ENCODE measurements around the gene ATP2B3.

Gene ATP2B3

DNA sequence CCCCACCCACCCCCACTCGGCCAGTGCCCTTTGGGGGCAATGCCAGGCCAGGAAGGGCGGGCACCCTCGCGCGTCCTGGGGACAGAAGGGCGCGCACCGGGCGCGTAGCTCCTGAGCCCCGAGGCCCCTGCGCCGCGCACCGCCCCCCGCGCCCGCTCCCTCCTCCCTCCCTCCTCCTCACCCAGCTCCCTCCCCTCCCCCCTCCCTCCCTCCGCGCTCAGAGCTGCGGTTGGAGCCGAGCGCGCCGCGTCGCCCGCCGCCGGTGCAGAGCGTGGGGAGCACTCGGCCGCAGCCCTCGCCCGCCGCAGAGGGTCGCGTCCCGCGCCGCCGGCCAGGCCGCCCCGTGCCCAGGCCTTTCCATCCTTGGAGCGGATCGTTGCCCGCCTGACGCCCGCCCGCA is at the start of gene ATP2B3:
Gene ATP2B3, plus strand, starts transcription at position 220 of the 400 bp plus-strand sequence. CDS start 18,606 bp downstream, outside the sequence.
- DNase-seq (ENCODE audit: low read depth, low spot score) = no peak

GRCh38 chrX:153468008-153468580 is 49.3 kb upstream of the ATP2B3 start:
- DNase-seq (ENCODE audit: low read depth, low spot score) = no peak

DNA sequence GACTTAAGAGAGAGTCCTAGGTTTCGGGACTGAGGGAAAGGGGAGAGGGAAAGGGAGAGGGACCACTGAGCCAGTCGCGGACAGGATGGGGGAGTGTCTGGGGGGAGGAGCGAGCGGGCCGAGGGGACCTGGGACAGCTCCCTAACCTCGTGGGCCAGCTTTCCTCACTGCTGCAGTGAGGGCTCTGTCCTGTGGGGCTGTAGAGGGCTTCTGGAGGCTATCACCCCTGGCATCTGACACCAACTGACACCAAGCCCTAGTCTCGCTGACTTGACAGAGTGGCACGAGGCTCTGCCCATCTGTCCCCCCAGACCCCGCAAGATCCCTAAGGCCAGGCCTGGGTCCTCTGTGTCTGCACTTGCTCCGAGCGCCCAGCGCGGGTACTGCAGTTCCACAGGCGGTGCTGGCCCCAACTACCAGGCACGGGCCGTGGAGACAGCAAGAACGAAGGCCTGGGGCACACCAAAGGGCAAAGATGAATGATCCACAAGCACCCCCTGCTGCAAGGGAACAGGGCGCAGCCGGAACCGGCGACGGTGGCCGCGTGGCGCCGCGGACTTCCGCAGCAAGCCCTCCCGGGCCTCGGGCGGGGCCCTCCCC is 47.5 kb upstream of the ATP2B3 start:
- DNase-seq (ENCODE audit: low read depth, low spot score) = no peak

GRCh38 chrX:153470411-153471363 is 46.8 kb upstream of the ATP2B3 start, which contains the start of gene HAUS7:
HAUS7 (minus strand) TSS chrX:153470576; CDS start chrX:153470557, 19 bp downstream.
- DNase-seq (ENCODE audit: low read depth, low spot score) = peak; percentile 69

GRCh38 chrX:153471663-153472280 is 45.7 kb upstream of the ATP2B3 start:
- DNase-seq (ENCODE audit: low read depth, low spot score) = no peak

DNA sequence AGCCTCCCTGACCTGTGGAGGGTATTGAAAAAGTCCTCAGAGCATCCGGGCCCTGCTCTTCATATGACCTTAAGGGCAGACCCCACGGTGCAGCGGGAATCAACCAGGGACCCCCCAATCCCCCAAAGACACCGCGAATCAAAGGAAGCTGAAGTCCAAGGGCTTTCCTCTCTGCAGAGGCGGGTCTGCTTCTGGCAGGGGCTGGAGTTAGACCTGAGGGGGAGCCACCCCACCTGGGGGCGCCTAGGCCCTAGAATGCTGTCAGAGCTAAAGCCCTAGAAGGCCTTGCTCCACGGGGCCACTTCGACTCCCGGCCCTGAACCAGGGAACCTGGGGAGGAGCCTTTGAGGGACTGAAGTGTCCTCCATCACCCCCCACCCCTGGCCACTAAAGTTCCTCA is 44.3 kb upstream of the ATP2B3 start:
- DNase-seq (ENCODE audit: low read depth, low spot score) = no peak

DNA sequence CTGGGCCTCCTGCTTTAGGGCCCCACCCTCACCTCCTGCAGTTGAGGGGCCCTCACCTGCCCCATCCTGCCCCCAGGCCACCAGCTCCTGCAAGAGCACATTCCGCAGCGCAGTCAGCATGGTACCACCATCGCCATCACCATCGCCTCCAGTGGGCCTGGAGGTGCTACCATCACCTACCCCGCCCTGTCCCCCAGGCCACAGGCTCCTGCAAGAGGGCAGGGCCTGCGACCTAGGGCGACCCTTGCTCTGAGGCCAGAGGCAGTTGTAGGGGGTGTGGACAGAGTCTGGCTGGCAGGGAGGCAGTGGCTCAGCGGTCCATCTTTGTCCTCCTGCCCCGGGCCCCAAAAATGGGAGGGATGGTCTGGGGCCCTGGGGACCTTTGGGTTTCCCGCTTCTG is 43.2 kb upstream of the ATP2B3 start:
- no peak for DNase-seq (ENCODE audit: low read depth, low spot score)

- no peak for DNase-seq (ENCODE audit: low read depth, low spot score)
Measured at GRCh38 chrX:153474718-153475117, 42.7 kb upstream of the ATP2B3 start.

DNA sequence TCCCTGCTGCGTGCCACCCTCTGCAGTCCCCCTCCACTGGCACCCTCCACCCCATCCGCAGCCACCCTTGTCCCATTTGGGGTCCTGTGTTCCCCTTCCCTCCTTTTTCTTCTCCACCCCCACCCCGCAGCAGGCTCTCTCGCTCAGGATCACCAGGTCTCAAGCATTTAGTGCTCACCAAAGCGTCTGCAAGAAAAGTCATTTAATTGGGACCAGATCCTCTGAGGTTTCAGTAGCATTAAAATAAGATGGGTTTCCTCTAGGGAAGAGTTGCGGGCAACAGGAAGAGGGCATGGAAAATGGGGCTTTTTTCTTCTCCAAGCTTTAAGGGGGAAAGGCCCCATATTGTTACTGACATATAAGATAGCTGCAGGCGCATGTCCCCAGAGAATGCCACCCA is 42.2 kb upstream of the ATP2B3 start:
- DNase-seq (ENCODE audit: low read depth, low spot score) = no peak

DNA sequence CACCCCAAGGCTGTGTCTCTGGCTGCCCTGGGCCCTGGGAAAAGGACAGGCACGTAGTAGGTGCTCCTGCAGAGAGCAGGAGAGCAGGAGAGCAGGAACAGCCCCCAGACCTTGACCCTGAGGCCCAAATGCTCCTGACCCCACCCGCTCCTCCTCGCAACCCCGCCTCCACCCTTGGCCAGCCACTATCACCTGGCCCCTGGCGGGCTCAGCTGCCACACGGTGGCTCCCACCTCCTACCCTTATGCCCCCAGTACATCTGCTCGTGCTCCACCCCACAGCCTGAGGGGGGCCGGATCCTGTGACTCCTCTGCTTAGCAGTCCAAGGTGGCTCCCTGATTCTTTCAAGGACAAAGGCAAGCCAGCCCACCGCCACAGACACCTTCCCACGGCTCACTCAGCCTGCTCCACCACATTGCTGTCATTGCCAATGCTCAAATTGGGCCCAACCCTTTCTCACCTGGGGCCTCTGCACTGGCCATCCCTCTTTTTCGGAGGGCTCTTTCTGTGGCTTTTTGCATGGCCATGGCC is 41.6 kb upstream of the ATP2B3 start:
- DNase-seq (ENCODE audit: low read depth, low spot score) = no peak

DNA sequence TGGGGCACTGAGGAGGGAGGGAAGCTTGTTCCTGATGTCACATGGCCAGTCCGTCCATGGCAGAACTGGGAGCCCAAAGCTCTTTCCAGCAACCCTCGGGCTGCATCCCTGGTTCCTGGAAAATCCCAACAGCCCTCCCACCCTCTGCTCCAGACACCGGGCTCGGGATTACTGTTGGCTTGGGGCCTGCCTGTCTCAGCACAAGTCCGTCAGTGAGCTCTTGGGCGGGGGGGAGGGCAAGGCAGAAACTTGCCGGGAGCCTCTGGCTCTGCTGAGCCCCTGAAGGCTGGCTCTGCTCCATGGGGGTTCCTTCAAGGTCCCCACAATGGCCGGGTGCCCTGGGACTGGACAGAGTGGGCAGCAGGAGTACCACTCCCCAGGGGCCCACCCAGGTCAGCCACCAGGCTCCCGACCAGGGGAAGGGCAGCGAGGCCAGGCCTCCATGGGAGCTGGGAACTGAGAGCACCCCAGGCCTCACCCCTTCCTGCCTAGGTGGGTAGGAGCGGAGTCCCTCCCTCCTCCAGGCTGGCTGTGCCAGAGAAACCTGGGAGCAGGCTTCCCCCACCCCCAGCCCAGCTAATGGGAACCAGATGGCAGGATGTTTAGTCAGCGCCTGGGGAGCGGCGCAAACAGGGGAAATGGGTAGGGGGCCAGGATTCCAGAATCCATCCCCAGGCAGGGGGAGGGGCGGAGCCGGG is 40.6 kb upstream of the ATP2B3 start:
- no peak for DNase-seq (ENCODE audit: low read depth, low spot score)

- no peak for DNase-seq (ENCODE audit: low read depth, low spot score)
Measured at GRCh38 chrX:153477364-153477857, 40.0 kb upstream of the ATP2B3 start.

- DNase-seq (ENCODE audit: low read depth, low spot score) = no peak
Measured at GRCh38 chrX:153477901-153478300, 39.5 kb upstream of the ATP2B3 start.

DNA sequence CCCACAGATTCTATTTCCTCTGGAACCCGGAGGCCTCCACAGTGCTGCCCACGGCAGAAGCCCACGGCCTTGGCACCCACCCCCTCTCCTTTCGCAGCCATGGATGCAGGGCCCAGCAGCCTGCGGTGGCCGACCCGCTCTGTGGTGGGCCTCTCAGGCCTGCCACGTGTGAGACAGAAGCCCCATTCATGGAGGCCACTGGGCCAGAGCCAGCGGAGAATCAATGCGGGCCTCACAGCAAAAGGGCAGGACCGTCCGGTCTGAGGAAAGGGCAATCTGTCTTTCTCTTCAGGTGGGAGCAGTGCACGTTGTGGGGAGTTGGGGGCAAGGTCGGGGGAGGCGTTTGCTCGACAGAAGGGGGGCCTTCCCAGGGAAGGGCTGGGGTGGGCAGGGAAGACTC is 38.7 kb upstream of the ATP2B3 start:
- no peak for DNase-seq (ENCODE audit: low read depth, low spot score)

DNA sequence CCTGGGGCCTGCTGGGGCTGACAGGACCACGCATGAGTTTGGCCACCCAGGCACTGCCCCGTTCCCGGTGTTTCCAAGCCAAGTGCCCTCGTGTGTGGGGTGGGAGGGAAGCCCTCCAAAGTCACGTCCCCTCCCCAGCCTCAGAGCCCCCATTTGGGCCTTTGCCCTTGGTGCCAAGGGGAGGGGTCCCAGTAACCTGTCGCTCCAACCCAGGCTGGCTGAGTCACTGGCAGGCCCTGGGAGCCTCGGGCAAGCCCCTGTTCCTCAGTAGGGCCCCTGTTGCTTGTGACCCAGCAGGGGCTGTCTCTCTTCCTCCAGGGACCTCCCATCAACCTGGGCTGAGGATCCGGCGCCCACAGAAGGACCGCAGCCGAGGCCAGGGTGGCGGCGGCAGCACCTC is 36.4 kb upstream of the ATP2B3 start:
- no peak for DNase-seq (ENCODE audit: low read depth, low spot score)

GRCh38 chrX:153482376-153483015 is 34.9 kb upstream of the ATP2B3 start:
- DNase-seq (ENCODE audit: low read depth, low spot score) = no peak

- DNase-seq (ENCODE audit: low read depth, low spot score) = no peak
Measured at GRCh38 chrX:153485396-153486080, 31.9 kb upstream of the ATP2B3 start.

DNA sequence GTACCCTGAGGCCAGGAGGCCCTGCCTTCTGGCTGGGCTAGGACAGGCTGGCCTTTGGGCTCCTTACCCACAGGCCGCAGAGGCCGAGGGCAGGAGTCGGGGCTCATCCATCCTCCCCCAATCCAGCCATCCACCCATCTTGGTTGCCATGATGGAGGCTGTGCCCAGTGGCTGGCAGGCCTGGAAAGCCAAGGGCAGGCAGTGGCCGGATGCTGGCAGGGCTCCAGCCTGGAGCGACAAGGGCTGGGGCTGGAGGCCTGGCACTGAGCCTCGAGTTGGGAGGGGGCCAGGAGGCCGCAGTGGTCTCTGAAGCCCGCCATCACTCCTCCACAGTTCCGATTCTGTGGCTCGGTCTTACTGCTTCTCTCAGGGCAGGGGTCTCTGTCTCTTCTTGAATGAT is 31.3 kb upstream of the ATP2B3 start:
- DNase-seq (ENCODE audit: low read depth, low spot score) = no peak

- no peak for DNase-seq (ENCODE audit: low read depth, low spot score)
Measured at GRCh38 chrX:153487590-153488071, 29.8 kb upstream of the ATP2B3 start.
